Measurements from ENCODE around the gene COL23A1. TPM values are rescaled to one million over a fixed set of nuclear protein-coding genes. Genes with fewer than 3 reads are reported as not detected.

COL23A1 gene
- polyA plus RNA-seq, 3 donors: 0.11 to 0.21 TPM; not detected in 1

DNA sequence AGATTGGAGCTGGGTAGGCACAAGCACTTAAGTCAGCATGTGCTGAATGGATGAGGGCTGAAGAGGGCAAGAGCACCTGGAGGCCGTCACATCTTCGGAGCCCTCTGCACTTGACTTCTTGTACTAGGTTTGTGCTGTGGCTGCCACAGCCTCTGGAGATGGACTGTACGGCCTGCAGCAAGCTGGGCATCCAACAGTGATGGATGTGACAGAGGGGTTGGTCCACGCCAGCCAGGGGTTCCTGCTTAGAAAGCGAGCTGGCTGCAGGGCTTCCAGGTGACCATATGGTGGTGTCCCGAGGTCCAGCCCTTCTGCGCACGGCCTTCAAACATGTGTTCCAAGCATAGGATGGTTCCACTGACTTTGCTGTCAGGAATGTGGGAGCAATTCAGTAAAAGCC is 292.4 kb downstream of the COL23A1 start:
- Histone ChIP-seq H3K9me3 (replicated peaks in 1 of 2; ENCODE audit: control insufficient read depth in 1 of 2, insufficient read depth in 1 of 2, low read length in 2 of 2) (no peaks in the 10 kb centered on the region), H4K20me1 (ENCODE audit: insufficient read depth, low read length) (no peaks in the 10 kb centered on the region), H3K36me3 (replicated peaks in 1 of 2; ENCODE audit: control insufficient read depth in 1 of 2, insufficient read depth in 2 of 2, low read length in 2 of 2) (no peaks in the 10 kb centered on the region), H3K4me1 (ENCODE audit: control insufficient read depth in 1 of 2, insufficient read depth in 2 of 2, low read length in 2 of 2) (no peaks in the 10 kb centered on the region), H3K79me2 (ENCODE audit: insufficient read depth, low read length) (no peaks in the 10 kb centered on the region), H3K4me3 (replicated peaks in 1 of 3; ENCODE audit: low read depth in 2 of 3, low read length in 3 of 3) (no peak overlapping the region), H3K27ac (ENCODE audit: low read depth in 1 of 2, low read length in 2 of 2) (no peak overlapping the region), H2AFZ (ENCODE audit: insufficient read depth, low read depth, low read length, poor library complexity, severe bottlenecking) (no peak overlapping the region), H3K9ac (ENCODE audit: insufficient read depth, low read length, poor library complexity, severe bottlenecking) (no peak overlapping the region), H3K27me3 (ENCODE audit: control insufficient read depth in 2 of 2, insufficient read depth in 2 of 2, low read length in 2 of 2) (no peaks in the 10 kb centered on the region), H3K4me2 (replicated peaks; ENCODE audit: extremely low read depth, low read length, poor library complexity, severe bottlenecking) (no peak overlapping the region)
- TF ChIP-seq, protein P1, sequence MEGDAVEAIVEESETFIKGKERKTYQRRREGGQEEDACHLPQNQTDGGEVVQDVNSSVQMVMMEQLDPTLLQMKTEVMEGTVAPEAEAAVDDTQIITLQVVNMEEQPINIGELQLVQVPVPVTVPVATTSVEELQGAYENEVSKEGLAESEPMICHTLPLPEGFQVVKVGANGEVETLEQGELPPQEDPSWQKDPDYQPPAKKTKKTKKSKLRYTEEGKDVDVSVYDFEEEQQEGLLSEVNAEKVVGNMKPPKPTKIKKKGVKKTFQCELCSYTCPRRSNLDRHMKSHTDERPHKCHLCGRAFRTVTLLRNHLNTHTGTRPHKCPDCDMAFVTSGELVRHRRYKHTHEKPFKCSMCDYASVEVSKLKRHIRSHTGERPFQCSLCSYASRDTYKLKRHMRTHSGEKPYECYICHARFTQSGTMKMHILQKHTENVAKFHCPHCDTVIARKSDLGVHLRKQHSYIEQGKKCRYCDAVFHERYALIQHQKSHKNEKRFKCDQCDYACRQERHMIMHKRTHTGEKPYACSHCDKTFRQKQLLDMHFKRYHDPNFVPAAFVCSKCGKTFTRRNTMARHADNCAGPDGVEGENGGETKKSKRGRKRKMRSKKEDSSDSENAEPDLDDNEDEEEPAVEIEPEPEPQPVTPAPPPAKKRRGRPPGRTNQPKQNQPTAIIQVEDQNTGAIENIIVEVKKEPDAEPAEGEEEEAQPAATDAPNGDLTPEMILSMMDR (IDR thresholded peaks at IDR 0.05): no peak
- Mint-ChIP-seq H3K27ac (no peak overlapping the region), H3K36me3 (no peaks in the 10 kb centered on the region), H3K27me3 (ENCODE audit: low read depth in 3 of 3) (peaks cover 1 to 4% (median 2%) of the 10 kb centered on the region in 3 donors), H3K4me3 (no peak overlapping the region), H3K4me1 (peaks cover 2% of the 10 kb centered on the region), H3K9me3 (peaks cover 3 to 14% (median 6%) of the 10 kb centered on the region in 7 donors)
- 96% methylated on average over 8 of the region's 8 CpGs for WGBS (ENCODE audit: insufficient coverage)
- intact Hi-C loops (cut with micrococcal nuclease): no loop called here
- no peak for DNase-seq

DNA sequence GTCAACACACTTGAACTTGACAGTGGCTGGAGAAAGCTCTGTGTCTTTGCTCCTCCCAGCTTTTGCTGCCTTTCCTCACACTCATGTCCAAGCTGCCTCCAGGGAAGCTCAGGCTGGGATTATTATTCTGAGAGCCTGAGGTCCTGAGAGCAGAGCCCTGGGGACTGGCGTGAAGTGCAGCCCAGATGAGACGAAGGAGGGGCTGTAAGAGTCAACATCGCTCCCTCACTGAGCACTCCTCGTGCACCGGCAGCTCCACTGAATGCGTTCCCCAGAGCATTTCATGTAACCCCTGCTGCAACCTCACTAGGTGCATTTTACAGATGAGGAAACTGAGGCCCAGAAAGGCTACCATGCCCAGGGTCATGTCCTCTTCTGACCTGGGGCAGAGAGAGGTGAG is 294.1 kb downstream of the COL23A1 start:
- WGBS (ENCODE audit: insufficient coverage): 100% methylated on average over 5 of the region's 6 CpGs
- Mint-ChIP-seq H3K27me3 (ENCODE audit: low read depth in 3 of 3) (peaks cover 1 to 4% (median 2%) of the 10 kb centered on the region in 3 donors), H3K27ac (no peak overlapping the region), H3K4me1 (peaks cover 2% of the 10 kb centered on the region), H3K36me3 (no peaks in the 10 kb centered on the region), H3K4me3 (no peak overlapping the region), H3K9me3 (peaks cover 3 to 12% (median 6%) of the 10 kb centered on the region in 7 donors)
- Histone ChIP-seq H3K4me3 (replicated peaks in 1 of 3; ENCODE audit: low read depth in 2 of 3, low read length in 3 of 3) (no peak overlapping the region), H4K20me1 (ENCODE audit: insufficient read depth, low read length) (no peaks in the 10 kb centered on the region), H3K9ac (ENCODE audit: insufficient read depth, low read length, poor library complexity, severe bottlenecking) (no peak overlapping the region), H3K27me3 (ENCODE audit: control insufficient read depth in 2 of 2, insufficient read depth in 2 of 2, low read length in 2 of 2) (no peaks in the 10 kb centered on the region), H2AFZ (ENCODE audit: insufficient read depth, low read depth, low read length, poor library complexity, severe bottlenecking) (no peak overlapping the region), H3K4me1 (ENCODE audit: control insufficient read depth in 1 of 2, insufficient read depth in 2 of 2, low read length in 2 of 2) (no peaks in the 10 kb centered on the region), H3K36me3 (replicated peaks in 1 of 2; ENCODE audit: control insufficient read depth in 1 of 2, insufficient read depth in 2 of 2, low read length in 2 of 2) (no peaks in the 10 kb centered on the region), H3K4me2 (replicated peaks; ENCODE audit: extremely low read depth, low read length, poor library complexity, severe bottlenecking) (no peak overlapping the region), H3K27ac (ENCODE audit: low read depth in 1 of 2, low read length in 2 of 2) (no peak overlapping the region), H3K9me3 (replicated peaks in 1 of 2; ENCODE audit: control insufficient read depth in 1 of 2, insufficient read depth in 1 of 2, low read length in 2 of 2) (no peaks in the 10 kb centered on the region), H3K79me2 (ENCODE audit: insufficient read depth, low read length) (no peaks in the 10 kb centered on the region)
- intact Hi-C loops (cut with micrococcal nuclease): no loop called here
- DNase-seq: no peak
- TF ChIP-seq, protein P1 (IDR thresholded peaks at IDR 0.05): no peak
